Measurements from ENCODE around the gene AMER3.

The AMER3 gene

DNA sequence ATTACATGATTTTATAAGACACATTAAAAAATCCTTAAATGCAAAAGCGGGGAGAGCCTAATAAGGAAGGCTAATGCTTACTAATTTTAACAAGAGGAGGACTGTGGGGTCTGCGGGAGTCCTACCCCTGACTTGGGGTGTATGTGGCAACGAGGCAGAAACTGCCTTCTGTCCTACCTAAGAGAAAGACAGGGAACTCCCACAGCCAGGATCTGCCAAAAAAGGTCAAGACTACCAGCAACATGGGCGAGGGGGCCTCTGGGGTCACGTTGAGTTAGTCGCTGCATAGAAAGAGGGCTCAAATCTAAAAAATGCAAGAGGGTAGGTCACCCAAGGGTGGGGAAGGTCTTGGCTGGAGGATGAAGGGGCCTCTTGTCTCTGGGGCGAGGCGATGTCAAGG, 529 bp upstream of the AMER3 start:
- no peak for DNase-seq

DNA sequence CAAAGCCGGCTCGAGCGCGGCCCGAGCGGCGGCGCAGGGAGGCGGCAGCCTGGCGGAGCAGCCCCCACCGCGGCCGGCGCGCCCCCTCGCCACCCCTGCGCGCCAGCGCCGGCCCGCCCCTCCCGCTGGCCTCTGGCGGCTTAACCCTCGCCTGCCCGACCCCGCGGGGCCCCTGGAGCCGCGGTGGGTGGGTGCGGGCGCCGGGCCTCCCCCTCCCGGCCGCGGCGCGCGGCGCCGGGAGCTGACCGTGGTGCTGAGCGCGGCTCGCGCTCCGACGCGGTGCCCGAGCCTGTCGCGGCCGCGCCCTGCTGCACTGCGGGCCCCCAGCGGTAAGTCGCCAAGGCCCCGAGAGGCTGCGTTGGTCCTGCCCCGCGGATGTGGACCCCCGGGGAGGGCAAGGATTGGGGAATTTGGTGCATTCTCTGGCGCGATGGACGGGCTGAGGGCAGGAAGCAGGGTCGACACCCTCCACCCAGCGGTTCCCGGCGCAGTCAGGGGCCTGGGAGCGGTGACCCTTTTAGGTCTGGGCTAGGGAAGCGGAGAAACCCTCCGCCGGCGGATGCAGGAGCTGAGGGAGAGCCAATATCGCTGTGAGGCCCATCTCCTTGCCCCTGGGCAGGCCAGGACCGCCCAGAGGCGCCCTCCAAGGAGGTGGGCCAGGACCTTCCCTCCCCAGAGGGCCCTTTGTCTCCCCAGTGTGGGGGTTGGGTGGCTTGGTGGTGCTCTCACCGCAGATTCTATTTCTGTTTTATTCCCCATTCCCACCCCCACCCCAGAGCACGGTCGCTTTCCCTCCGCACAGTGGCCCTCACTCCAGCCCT, 923 bp downstream of the AMER3 start:
- DNase-seq: peak; percentile 35

DNA sequence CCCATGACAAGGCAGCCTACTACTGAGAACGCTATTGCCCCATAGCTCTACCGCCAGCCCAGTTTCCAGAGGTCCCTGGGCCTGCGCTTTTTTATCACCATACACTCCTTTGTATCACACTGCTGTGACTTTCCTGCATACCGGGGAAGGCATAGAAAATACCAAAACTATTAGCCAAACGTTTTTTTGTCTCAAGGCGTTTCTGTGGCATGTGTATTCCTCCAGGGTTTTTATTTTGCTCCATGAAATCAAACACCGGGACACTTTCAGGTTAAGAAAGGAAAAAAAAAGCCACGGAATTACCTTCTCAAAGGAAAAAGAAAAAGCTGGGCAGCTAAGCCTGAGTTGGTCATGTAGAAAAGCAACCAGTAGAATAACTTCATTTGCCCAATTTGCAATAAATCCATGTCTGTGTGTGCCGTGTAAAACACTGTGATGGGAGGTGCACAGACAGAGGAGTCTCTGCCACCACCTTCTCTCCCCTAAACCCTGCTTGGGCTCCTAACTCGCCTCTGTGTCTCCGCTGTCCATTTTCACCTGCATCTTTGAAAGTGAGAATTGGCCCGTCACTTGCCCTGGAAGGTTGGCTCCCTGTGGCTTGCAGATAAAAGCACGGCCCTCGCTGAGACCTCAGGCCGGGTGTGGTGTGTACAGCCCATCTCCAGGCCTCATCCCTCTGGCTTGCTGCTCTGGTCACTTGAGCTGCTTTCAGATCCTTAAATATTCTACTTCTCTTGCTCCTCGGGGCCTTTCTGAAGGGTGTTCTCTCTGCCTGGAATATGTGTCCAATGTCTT, 1.7 kb downstream of the AMER3 start:
- no peak for DNase-seq

DNA sequence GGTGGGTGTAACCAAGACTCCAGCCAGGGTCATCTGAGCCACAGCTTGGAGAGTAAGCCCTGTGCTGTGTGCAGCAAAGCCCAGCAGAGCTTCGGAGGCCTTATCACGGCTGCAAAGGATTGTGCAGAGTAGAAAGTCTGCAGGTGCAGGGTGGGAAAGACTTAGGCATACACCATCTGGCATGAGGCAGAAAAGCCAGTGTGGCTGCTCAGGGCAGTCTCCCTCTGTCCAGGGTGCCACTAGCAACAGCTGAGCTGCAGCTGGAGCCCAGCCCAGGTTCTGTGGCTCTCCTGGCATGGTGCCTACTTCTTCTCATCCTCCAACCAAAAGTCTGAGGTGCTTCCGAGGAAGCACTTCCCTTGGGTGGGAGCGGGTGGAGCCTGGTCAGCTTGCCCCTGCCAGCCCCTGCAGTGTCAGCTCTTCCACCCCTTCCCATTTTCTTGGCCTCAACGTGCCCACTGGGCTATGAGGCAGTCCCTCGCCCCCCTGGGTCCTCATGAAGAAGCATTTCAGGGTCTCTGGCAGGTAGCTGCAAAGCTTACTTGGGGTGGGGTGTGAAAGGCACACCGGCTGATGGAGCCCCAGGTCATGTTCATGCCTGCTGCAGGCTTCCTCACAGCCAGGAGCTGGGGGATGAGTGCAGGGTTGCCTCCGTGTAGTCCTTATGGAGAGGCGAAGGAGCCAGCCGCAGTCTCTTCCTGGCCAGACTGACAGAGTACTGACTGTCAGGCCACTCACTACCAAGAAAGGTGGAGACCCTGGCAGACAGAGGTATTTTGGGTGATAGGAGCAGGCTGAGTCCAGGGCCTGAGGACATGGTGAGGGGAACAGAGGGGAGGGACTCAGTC, 4.8 kb downstream of the AMER3 start:
- DNase-seq: peak; percentile 31

DNA sequence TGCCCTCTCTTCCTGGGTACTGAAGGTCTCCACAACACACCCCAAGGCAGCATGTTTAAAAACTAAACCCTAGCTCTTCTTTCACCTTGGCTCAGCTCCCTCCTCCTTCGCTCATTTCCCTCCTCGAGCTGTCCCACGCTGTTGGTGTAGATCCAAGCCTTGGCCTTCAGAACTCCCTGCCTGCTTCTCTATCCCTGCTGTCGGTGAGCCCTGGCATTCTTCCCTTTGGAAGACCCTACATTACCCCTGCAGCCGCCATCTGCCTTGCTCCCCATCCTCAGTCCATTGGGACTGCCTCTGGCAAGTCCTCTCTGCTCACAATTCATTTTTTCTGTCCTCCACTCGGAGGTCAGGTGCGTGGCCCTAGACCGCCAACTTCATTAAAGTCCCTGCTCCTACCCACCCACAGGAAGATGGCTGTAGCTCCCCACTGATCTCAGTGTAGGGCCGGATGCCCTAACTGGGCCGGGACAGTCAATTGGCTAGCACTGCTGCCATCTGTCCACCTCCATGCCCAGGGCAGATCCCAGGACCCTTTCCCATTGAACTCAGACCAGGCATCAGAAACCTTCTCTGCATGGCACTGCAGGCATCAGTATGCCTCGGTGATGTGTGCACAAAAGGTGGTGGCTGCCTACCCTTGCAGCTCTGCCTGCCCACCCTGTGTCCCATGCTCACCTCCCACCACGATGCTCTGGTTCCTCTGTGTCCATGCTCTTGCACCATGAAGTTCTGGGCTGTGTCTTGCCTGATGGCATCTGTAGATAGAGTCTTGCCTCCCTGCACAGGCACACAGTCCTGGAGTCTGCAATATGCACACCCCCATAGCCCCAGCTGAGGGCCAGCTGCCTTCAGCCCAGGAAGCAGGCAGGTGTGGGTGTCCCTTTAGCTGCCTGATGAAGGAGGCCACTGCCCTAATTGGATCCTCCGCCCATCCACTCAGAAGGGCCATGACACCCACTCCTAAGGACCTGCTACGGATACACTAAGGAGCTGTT, 5.7 kb downstream of the AMER3 start:
- no peak for DNase-seq

DNA sequence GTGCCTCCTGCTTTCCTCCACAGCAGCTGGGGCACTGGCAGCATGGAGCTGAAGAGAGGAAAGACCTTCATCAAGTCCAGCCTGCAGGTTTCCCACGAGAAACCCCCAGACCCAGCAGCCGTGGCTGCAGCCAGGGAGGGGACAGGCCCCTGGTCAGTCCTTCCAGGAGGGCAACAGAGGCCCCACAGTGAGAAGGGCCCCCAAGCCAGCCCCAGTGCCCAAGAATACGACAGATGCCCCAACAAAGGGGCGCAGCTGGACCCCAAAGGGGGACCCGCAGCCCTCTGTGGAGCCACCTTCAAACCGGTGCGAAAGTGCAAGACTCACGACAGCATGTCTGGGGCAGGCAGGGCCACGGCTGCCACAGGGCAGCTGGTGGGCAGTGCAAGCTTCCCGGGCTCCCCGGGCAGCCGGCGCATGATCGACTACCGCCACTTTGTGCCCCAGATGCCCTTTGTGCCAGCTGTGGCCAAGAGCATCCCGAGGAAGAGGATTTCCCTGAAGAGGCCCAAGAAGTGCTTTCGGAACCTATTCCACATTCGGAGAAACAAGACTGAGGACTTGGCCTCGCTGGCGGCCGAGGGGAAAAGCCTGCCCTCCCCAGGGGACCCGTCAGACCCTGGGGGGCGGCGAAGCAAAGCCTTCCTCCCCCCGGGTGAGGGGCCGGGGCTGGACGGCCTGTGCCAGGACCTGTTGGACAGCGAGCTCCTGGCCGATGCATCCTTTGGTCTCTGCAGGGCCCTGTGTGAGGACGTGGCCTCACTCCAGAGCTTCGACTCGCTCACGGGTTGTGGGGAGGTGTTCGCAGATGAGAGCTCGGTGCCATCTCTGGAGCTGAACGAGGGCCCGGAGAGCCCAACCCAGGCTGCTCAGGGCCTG, 6.9 kb downstream of the AMER3 start:
- DNase-seq: no peak

DNA sequence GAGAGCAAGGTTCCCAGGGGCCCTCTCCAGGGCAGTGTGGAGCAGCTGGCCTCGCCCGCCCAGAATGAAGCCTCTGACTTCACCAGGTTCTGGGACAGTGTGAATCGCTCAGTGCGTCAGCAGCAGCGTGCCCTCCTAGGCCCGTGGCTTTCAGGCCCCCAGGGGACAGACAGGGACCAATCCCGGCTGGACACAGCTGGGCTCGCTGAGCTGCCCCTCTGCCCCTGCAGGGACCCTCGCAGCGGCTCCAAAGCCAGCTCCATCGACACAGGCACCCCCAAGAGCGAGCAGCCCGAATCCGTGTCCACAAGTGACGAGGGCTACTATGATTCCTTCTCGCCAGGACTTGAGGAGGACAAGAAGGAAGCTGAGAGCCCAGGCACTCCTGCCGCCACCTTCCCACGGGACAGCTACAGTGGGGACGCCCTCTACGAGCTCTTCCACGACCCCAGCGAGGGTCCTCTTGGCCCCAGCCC, 7.6 kb downstream of the AMER3 start:
- no peak for DNase-seq

DNA sequence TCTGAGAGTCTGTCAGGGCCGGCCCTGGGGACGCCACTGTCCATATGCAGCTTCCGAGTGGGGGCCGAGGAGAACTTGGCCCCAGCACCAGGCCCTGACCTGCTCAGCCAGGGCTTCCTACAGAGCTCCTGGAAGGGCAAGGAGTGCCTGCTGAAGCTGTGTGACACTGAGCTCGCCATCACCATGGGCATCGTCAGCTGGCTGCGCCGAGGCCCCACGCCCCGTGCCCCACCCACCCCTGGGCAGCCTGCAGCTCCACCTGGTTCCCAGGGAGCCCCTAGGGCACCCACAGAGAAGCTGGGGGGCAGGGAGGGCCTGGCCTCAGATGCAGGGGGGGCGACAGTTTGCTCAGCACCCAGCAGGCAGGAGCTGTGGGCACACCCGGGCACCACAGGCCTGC, 8.1 kb downstream of the AMER3 start:
- no peak for DNase-seq

DNA sequence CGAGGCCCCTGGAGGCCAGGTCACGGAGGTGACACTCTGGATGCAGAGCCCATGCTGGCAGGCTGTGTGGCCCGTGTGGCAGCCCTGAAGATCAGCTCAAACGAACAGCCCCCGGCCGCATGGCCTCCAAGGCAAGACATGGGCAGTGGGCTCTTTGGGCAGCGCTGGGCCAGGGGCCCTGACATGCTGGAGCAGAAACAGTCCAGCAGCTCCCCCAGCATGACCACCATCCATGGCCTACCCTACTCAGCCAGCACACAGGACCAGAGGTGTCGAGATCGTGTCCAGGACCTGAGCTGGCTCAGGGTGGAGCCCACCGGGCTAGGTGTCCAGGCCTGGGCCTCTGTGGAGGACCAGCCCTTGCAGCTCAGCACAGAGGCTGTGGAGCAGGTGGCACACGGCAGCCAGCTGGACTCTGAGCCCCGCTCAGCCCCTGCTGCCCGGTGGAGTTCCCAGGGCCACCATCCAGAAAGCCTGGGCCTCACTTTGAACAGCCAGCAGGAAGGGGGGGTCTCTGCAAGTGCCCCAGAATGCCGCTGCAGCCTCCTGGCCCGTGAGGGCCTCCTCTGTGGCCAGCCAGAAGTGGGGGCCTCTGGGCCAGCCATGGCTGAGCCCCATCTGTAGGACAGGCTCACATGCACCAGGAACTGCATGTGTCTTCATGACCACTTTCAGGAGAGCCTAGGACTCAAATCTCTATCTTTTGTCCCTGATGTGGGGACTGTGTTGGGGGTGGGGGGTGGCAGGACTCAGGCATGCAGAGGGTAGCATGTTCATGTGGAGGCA, 8.9 kb downstream of the AMER3 start:
- no peak for DNase-seq

DNA sequence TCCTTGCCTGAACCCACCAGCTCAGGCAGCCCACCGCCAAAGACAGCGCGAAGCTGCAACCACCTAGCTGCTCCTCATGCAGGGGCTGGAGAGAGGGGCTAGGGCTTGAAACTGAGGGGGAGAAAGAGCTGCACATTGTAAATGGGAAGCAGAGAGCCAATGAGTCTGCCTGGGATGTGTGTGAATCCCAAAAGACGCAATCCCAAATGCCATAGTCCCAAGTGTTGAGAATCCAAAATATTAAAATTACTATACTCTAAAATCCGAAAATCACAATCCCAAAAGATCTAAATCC, 9.4 kb downstream of the AMER3 start:
- DNase-seq: no peak

DNA sequence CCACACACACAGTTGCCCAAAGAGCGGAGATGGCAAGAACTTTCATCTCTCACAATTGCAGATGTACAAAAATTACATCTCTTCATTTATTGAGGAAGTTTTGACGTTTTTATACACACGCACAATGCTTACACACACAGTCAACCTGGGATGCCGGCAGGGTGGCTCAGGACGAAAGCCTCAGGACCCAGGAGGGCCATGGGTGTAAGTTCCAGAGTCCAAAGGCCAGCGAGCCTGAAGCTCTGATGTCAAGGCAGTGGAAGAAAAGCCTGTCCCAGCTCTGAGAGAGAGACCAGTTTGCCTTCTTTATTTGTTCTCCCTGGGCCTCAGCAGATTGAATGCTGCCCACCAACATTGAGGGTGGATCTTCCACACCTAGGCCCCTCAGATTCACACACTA, 10.1 kb downstream of the AMER3 start:
- DNase-seq: no peak

DNA sequence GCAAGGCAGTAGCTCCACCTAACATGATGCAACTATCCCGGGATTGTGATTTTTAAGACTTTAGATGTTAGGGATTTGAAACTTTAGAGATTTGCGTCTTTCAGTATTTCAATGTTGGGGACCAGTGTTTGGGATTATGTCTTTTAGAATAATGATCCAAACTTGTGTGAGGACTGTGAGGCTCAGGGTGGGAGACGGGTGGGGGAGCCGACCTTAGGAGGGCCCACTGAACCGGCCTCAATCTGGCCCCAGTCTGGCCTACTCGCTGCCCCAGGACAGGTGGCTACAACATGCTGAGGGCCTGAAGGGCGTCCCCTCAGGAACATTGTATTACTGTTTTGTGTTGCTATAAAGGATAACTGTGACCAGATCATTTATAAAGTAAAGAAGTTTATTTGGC, 10.7 kb downstream of the AMER3 start:
- no peak for DNase-seq

DNA sequence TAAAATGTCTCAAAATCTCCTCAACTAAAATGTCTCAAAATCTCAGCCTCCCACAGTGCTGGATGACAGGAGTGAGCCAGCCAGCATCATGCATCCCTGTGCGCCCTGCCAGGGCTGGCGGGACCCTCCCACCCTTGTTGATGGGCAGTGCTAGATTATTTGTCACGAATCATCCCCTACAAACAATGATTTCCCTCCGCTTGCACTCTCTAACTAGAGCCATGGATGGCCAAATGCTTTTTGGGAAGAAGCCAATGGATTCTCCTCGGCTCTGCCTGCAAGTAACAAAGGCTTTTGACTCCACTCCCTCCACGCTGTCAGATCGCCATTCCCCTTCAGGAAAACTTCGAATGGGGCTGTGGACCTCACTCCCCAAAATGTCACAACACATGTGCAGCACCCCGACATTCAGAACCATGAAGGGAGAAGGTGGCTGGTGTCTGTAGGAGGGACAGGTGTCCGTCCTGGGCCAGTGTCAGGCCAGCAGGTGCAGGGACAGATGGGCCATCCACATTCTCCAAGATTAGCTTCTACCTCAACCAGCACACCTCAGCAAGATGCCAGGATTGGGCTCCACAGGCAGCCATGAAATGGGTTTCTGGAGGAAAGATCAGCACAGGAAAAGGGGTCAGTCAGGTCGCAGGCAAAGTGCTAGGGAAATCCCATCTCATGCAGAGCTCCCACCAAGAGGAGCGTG, 11.5 kb downstream of the AMER3 start:
- DNase-seq: no peak

DNA sequence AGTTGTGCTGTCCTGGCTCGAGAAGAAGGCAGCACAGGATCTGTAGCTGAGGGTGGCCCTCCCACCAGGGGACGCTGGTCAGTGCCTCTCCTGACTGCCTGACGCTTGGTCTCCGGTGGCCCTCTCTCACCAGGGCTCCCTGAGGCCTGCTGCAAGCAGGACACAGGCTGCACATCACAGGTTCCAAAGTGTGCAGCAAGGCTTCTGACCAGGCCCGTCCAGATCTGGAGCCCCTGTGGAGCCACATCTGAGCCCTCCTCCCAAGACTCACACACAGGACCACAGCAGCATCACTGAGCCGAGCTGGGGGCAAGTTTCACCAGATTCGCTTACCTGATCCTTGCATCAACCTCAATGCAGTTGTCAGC, 12.1 kb downstream of the AMER3 start:
- DNase-seq: no peak

DNA sequence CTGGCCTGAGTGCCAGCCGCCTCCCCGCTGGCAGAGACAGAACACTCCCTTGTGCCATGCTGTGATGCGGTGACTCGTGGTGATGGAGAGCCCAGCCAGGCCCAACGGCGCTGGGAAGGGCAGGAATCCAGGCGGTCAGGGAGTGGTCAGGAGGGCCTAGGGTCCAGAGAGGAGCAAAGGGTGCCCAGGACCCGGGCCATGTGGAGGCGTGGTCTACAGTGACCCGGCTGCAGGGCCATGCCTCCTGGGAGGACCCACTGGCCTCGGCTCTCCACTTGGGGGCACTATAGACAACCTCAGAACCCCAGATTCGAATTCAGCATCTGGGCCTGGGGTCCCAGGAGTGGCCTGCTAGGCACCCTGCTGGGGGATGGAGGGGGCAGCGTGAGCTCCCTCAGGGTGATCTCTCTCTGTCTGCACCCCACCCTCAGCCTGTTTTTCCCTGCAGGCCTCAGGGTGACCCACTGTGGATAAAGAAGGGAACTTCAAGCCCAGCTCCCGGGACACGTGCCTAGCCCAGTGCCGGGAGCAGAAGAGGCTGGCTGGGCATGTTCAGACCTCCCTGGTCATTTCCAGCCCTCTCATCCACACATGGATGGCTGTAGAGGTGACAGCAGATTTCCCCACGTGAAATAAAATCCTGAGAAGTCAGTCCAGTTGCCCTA, 13.0 kb downstream of the AMER3 start:
- no peak for DNase-seq

DNA sequence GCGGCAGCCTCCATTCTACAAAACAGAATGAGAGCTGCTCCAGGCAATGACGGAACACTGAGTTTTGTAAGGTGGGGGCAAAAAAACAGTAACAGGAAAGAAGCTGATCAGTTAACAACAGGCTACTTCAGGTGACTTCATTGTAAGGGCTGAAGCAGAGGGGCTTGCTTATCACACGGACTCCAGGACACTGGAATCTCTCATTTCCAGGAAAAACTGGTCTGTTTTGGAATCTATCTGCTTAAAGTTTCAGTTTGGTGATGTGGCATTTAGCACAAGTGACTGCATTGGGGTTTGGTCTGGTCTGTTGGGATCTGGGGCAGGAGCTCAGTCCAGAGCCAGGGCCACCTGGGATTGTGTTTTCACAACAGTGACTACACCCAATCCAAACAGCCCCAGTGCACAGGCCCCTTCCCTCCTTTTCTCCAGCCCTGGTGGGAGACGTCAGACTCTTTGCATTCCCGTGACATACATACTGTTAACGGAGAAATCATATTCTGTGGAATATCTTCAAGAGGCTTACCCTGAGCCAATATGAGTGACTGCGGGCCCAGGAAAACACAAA, 14.1 kb downstream of the AMER3 start:
- no peak for DNase-seq

DNA sequence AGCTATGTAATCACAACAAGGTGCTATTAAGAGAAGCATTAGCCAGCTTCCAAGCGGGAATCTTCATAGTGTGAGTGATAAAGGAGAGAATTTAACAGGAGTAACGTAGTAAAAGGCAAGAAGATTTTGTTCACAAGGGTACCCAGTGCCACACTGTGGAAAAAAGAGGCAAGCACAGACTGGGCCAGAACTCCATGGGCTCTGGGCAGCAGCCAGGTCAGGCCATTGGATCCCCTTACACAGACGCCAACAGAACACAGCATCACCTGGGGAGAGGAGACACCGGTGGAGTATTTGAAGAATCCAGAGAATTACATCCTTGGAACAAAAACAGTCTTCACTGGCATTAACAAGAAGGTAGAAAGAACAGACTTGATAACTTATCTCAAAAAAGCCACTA, 21.2 kb downstream of the AMER3 start:
- no peak for DNase-seq

DNA sequence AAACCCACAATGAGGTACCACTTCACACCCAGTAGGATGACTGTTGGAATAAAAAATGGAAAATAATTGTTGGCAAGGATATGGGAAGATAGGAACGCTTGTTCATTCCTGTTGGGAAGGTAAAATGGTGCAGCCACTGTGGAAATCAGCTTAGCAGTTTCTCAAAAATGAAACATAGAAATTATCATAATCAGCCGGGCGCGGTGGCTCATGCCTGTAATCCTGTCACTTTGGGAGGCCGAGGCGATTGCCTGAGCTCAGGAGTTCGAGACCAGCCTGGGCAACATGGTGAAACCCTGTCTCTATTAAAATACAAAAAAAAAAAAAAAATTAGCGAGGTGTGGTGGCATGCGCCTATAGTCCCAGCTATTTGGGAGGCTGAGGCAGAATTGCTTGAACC, 23.4 kb downstream of the AMER3 start:
- DNase-seq: no peak
